ENCODE measurements around the gene RUSC1.

Gene RUSC1

GRCh38 chr1:155272466-155273342, 48.0 kb upstream of the RUSC1 start:
- peak overlapping the region; percentile 71 for H3K27ac ChIP-seq (ENCODE audit: extremely low read depth, low read depth, low read length)
- peak overlapping the region; percentile 88 for H3K4me3 ChIP-seq (ENCODE audit: low read depth, low read length)
- no peaks in the 10 kb centered on the region for H3K4me1 ChIP-seq (ENCODE audit: control insufficient read depth, insufficient read depth, low read length)
- CTCF ChIA-PET: interaction anchor here (0.5 to 5.2 kb wide), 4 partner anchors 13 to 183 kb away, joined by 3 to 45 read pairs (median 4); partner anchors contain the start of gene THBS3
- POLR2A ChIA-PET: interaction anchor here (0.6 to 4.6 kb wide), 20 partner anchors 9 to 337 kb away, joined by 3 to 54 read pairs (median 6); partner anchors contain the start of genes ASH1L, ENTREP3, FDPS and SCAMP3
- peaks cover 23 to 45% of the 10 kb centered on the region in 2 experiments for H3K36me3 ChIP-seq (ENCODE audit: control insufficient read depth in 2 of 2, insufficient read depth in 1 of 2, low read length in 2 of 2)
- no peaks in the 10 kb centered on the region for H3K9me3 ChIP-seq (ENCODE audit: control insufficient read depth, insufficient read depth, low read depth, low read length)
- TF ChIP-seq, protein P1, sequence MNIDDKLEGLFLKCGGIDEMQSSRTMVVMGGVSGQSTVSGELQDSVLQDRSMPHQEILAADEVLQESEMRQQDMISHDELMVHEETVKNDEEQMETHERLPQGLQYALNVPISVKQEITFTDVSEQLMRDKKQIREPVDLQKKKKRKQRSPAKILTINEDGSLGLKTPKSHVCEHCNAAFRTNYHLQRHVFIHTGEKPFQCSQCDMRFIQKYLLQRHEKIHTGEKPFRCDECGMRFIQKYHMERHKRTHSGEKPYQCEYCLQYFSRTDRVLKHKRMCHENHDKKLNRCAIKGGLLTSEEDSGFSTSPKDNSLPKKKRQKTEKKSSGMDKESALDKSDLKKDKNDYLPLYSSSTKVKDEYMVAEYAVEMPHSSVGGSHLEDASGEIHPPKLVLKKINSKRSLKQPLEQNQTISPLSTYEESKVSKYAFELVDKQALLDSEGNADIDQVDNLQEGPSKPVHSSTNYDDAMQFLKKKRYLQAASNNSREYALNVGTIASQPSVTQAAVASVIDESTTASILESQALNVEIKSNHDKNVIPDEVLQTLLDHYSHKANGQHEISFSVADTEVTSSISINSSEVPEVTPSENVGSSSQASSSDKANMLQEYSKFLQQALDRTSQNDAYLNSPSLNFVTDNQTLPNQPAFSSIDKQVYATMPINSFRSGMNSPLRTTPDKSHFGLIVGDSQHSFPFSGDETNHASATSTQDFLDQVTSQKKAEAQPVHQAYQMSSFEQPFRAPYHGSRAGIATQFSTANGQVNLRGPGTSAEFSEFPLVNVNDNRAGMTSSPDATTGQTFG (tag by site-specific recombination; IDR thresholded peaks at IDR 0.05; ENCODE audit: borderline replicate concordance): no peak
- TF ChIP-seq, protein P2, sequence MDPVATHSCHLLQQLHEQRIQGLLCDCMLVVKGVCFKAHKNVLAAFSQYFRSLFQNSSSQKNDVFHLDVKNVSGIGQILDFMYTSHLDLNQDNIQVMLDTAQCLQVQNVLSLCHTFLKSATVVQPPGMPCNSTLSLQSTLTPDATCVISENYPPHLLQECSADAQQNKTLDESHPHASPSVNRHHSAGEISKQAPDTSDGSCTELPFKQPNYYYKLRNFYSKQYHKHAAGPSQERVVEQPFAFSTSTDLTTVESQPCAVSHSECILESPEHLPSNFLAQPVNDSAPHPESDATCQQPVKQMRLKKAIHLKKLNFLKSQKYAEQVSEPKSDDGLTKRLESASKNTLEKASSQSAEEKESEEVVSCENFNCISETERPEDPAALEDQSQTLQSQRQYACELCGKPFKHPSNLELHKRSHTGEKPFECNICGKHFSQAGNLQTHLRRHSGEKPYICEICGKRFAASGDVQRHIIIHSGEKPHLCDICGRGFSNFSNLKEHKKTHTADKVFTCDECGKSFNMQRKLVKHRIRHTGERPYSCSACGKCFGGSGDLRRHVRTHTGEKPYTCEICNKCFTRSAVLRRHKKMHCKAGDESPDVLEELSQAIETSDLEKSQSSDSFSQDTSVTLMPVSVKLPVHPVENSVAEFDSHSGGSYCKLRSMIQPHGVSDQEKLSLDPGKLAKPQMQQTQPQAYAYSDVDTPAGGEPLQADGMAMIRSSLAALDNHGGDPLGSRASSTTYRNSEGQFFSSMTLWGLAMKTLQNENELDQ (tag by site-specific recombination; IDR thresholded peaks at IDR 0.05; ENCODE audit: low read depth): no peak
- TF ChIP-seq PRDM10 (tag by site-specific recombination; IDR thresholded peaks at IDR 0.05): no peak
- TF ChIP-seq ZNF202 (tag by site-specific recombination; IDR thresholded peaks at IDR 0.05; ENCODE audit: borderline replicate concordance): no peak
- TF ChIP-seq GLI2 (tag by site-specific recombination; IDR thresholded peaks at IDR 0.05; ENCODE audit: borderline replicate concordance, low read depth): no peak
- no peak for TF ChIP-seq ZFP3 (tag by site-specific recombination; IDR thresholded peaks at IDR 0.05; ENCODE audit: low read depth)
- TF ChIP-seq, protein P3, sequence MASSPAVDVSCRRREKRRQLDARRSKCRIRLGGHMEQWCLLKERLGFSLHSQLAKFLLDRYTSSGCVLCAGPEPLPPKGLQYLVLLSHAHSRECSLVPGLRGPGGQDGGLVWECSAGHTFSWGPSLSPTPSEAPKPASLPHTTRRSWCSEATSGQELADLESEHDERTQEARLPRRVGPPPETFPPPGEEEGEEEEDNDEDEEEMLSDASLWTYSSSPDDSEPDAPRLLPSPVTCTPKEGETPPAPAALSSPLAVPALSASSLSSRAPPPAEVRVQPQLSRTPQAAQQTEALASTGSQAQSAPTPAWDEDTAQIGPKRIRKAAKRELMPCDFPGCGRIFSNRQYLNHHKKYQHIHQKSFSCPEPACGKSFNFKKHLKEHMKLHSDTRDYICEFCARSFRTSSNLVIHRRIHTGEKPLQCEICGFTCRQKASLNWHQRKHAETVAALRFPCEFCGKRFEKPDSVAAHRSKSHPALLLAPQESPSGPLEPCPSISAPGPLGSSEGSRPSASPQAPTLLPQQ (tag by site-specific recombination; IDR thresholded peaks at IDR 0.05): no peak
- TF ChIP-seq, protein P4, sequence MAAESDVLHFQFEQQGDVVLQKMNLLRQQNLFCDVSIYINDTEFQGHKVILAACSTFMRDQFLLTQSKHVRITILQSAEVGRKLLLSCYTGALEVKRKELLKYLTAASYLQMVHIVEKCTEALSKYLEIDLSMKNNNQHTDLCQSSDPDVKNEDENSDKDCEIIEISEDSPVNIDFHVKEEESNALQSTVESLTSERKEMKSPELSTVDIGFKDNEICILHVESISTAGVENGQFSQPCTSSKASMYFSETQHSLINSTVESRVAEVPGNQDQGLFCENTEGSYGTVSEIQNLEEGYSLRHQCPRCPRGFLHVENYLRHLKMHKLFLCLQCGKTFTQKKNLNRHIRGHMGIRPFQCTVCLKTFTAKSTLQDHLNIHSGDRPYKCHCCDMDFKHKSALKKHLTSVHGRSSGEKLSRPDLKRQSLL (tag by site-specific recombination; IDR thresholded peaks at IDR 0.05): peak; percentile 87; the same call in 1 of the 2 replicates
- TF ChIP-seq ZNF184 (tag by site-specific recombination; IDR thresholded peaks at IDR 0.05): no peak
- TF ChIP-seq, protein P5, sequence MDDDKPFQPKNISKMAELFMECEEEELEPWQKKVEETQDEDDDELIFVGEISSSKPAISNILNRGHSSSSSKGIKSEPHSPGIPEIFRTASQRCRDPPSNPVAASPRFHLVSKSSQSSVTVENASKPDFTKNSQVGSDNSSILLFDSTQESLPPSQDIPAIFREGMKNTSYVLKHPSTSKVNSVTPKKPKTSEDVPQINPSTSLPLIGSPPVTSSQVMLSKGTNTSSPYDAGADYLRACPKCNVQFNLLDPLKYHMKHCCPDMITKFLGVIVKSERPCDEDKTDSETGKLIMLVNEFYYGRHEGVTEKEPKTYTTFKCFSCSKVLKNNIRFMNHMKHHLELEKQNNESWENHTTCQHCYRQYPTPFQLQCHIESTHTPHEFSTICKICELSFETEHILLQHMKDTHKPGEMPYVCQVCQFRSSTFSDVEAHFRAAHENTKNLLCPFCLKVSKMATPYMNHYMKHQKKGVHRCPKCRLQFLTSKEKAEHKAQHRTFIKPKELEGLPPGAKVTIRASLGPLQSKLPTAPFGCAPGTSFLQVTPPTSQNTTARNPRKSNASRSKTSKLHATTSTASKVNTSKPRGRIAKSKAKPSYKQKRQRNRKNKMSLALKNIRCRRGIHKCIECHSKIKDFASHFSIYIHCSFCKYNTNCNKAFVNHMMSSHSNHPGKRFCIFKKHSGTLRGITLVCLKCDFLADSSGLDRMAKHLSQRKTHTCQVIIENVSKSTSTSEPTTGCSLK (tag by site-specific recombination; IDR thresholded peaks at IDR 0.05): no peak
- TF ChIP-seq GLI4 (tag by site-specific recombination; IDR thresholded peaks at IDR 0.05): no peak; the same call in 1 of the 2 replicates
- TF ChIP-seq ZNF600 (tag by site-specific recombination; IDR thresholded peaks at IDR 0.05): peak; percentile 62
- TF ChIP-seq, protein P6, sequence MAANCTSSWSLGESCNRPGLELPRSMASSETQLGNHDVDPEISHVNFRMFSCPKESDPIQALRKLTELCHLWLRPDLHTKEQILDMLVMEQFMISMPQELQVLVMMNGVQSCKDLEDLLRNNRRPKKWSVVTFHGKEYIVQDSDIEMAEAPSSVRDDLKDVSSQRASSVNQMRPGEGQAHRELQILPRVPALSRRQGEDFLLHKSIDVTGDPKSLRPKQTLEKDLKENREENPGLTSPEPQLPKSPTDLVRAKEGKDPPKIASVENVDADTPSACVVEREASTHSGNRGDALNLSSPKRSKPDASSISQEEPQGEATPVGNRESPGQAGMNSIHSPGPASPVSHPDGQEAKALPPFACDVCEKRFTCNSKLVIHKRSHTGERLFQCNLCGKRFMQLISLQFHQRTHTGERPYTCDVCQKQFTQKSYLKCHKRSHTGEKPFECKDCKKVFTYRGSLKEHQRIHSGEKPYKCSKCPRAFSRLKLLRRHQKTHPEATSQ (tag by site-specific recombination; IDR thresholded peaks at IDR 0.05): 0 out of 2 replicates have a peak, but pooled peaks have one; percentile 30
- no peak for TF ChIP-seq ZNF114 (tag by site-specific recombination; IDR thresholded peaks at IDR 0.05)
- TF ChIP-seq ZNF132 (tag by site-specific recombination; IDR thresholded peaks at IDR 0.05; ENCODE audit: borderline replicate concordance): no peak
- no peak for TF ChIP-seq ZNF560 (tag by site-specific recombination; IDR thresholded peaks at IDR 0.05; ENCODE audit: borderline replicate concordance)
- TF ChIP-seq ZNF571 (tag by site-specific recombination; IDR thresholded peaks at IDR 0.05): no peak
- peak; percentile 81; the same call in 1 of the 2 replicates for TF ChIP-seq KLF7 (tag by site-specific recombination; IDR thresholded peaks at IDR 0.05; ENCODE audit: borderline replicate concordance)
- TF ChIP-seq ZEB2 (tag by site-specific recombination; IDR thresholded peaks at IDR 0.05): 0 out of 2 replicates have a peak, but pooled peaks have one; percentile 23
- TF ChIP-seq SCRT2 (tag by site-specific recombination; IDR thresholded peaks at IDR 0.05): peak; percentile 71
